Measurements from ENCODE around the gene PTPRM.
"Not testable (repeated sequence)": the region's sequence is repeated elsewhere in the genome, so short reads cannot be mapped to it uniquely, and the experiment has no call there.

Gene PTPRM

DNA sequence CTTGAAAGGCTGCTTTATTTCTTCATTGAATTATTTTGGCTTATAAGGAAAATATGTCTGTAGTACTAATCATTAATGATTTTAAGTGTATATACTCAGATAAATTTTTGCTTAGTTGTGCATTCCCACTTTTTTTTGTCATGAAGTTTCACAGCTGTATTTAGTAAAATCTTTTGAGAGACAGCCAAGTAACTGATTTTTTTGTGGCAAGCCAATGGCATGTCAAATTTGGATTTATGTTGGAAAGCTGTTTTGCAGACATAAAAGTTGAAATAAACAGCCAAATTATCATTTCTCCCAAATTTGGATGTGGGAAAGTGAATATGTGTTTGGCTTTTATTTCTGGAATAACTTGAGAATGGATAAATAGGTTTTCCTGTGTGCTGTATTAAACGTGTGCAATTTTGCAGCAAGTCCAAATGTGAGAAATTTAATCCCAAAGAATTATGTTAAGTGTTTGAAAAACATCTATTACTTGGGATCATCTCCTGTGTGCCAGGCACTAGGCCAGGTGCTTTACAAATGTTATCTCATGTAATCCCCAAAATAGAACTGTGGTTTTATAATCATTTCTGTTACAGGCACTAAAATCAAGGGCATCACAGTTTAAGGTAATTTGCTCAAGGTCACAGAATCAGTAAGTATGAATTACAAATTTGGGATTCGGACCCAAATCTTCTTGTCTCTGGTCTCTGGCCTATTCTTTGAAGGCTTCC is 160.4 kb downstream of the PTPRM start:
- DNase-seq (ENCODE audit: low read depth), result no peak

DNA sequence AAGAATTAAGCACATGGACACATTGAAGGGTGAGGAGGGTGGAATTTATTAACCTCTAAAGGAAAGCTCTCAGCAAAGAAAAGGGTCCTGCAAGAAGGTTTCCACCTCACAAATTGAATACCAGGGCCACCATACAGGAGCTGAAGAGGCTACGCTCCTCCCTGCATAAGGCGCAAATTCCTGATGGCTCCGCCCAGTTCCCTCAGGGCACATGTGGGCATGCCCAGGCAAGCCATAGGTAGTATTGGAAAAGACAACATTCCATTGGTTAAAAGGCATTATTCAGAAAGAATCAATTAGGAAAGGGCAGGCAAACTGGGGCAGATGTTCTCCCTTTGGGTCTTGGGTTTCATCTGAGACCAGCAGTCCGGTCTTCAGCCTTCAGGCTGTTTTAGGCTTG is 161.2 kb downstream of the PTPRM start:
- DNase-seq (ENCODE audit: low read depth), result no peak

DNA sequence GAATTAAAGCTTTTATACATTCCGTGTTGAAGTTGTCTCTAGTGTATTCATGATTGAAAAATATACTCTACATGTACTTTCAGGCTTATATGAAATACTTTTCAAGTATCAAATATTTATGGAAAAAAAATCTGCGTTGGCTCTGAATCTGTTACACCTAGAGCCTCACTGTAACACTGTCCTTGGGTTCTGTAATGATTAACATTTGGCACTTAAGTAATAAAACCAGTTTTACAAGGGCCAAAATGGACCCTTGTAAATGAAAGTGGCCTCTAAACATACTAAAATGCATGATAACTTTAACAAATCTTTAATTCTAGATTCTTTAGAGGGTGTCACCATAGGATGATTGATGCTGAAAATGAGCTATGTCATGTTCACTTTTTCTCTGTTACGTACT is 162.8 kb downstream of the PTPRM start:
- no peak for DNase-seq (ENCODE audit: low read depth)

DNA sequence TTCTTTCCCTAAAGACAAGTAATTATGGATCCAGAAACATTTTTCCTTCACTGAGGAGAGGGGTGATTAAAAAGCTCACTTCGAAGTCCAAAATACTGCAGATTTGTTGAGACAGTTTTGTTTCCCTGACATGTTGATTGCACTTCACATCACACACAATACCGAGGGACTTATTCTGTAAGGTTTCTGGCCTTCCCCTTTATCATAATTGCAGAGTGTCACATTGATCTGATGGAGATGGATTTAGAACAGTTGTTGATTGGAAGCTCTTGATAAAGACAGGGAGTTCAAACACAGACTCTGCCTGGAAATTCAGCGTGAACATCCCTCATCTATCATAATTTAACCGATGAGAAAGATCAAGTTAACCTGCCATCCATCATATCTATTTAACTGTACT is 163.6 kb downstream of the PTPRM start:
- DNase-seq (ENCODE audit: low read depth), result no peak

DNA sequence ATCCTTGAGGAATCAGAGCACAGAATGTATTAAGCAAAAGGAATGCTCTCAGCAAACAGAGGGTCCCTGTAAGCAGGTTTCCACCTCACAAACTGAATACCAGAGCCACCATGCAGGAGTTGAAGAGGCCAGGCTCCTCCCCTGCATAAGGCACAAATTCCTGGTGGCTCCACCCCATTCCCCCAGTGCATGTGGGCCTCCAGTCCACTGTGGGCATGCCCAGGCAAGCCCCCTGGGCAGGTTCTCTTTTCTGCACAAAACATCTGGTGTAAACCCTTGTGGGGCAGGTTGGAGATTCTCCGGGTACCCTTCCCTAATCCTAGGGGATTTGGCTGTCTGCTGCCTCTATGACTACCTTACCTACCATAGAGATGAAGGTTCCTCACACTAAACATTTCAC is 166.5 kb downstream of the PTPRM start:
- no peak for DNase-seq (ENCODE audit: low read depth)

DNA sequence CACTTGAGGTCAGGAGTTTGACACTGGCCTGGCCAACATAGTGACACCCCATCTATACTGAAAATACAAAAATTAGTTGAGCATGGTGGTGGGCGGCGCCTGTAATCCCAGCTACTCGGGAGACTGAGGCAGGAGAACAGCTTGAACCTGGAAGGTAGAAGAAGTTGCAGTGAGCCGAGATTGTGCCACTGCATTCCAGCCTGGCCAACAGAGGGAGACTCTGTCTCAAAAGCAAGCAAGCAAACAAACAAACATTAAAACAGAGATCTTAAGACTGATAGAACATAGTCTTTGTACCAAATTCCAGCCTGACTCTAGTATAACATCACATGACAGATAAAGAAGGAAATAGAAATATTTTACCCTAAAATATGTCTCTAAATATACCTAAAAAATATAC is 168.1 kb downstream of the PTPRM start:
- no peak for DNase-seq (ENCODE audit: low read depth)

DNA sequence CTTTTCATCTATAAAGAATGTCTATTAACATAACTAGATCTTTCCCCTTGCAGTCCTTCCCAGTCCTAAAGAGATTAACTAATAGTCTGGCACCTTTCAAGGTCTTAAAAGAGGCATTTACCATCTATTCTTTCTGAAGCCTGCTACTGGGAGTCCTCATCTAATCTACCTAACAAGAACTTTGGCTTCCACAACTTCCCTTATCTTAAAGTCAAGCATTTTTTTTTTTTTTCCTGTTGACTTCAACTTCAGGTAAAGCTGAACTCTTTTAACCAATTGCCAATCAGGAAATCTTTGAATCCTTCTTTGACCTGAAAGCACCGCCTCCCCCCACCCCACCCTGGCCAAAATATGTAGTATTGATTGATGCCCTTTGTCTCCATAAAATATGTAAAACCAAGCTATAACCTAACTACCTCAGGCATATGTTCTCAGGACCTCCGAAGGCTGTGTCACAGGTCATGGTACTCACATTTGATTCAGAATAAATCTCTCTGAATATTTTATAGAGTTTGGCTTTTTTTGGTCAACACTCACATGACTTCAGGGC is 168.6 kb downstream of the PTPRM start:
- no peak for DNase-seq (ENCODE audit: low read depth)

DNA sequence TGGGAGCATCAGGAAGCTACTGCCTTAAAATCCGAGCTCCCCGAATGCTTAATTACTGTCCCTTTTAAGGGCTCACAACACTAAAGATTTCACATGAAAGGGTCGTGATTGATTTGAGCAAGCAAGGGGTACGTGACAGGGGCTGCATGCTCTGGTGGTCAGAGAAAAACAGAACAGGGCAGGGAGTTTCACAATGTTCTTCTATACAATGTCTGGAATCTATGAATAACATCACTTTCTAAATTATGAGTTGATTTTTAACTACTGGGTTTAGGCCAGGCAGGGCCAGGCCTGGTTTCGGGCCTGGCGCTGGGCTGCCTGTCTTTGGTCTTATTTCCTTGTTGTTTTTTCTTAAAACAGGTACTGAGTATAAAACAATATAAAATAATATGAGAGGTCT is 169.4 kb downstream of the PTPRM start:
- DNase-seq (ENCODE audit: low read depth), result not testable (repeated sequence)

DNA sequence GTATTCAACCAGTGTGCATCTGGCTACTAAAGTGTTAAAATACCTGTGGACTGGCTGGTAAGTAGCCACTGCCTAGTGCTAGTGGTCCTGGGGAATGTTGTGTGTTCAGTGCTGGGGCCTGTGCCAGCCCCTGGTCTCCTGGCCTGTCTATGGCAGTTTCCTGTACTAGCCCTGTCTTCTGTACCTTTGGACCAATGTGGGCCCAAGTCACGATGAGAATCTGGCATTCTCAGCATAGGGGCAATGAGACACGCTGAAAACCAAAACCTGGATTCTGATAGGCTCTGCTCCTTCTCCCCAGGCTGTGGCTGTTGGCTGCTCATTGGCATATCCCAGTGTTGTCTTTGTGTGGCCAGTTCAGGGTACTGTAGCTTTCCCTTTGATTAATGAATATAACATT is 170.4 kb downstream of the PTPRM start:
- DNase-seq (ENCODE audit: low read depth), result no peak

DNA sequence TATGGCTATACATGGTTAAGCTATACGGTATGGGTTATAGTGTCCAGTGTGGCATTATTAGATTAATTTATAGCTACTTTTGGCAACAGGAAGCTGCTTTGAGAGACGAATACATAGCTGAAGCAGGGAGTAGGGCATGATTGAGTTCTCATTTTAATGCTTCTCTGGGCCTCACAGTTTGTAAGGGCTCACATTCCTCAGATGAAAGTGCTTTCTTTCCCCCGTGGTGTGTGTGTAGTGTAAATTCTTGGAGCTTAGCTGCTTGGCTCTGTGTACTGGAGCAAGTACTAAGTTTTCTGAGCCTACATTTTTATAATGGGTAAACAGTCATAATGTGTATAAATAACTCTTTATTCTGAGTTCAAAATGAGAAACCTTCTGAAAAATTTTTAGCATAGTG is 173.7 kb downstream of the PTPRM start:
- no peak for DNase-seq (ENCODE audit: low read depth)

DNA sequence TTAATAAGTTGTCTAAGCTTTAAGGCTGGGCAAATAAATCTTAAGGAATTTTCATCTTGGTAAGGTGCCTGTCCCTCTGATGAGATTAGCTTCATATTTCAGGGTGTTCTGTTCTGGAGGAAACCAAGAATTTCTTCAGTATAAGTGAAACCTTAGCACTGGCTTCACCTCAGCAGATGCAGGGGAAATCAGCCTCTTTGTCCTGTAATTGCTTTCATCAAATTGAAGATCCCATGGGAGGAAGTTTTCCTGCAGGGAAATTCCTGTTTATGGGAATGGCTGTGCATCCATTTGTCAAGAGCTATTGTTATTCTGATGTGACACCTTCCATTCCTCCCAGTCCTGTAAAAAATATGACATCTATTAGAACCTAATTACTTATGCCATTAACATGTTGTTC is 174.5 kb downstream of the PTPRM start:
- DNase-seq (ENCODE audit: low read depth), result no peak

DNA sequence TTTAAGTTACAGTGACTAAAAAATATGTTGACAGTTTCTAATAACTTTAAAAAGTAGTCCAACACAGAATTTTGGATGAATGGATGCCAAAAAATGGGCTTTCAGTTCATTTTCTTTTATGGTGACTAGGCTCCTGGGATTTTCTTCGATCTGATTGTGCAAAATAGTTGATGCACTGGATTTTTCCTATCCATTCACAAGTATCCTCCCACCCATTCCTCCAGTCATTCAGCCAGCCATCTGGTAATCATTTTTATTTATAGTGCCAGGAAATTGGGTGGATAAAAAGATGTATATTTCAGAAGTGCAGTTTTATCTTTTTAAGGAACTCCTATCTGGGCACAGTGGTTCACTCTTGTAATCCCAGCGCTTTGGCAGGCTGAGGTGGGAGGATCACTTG is 175.1 kb downstream of the PTPRM start:
- no peak for DNase-seq (ENCODE audit: low read depth)

DNA sequence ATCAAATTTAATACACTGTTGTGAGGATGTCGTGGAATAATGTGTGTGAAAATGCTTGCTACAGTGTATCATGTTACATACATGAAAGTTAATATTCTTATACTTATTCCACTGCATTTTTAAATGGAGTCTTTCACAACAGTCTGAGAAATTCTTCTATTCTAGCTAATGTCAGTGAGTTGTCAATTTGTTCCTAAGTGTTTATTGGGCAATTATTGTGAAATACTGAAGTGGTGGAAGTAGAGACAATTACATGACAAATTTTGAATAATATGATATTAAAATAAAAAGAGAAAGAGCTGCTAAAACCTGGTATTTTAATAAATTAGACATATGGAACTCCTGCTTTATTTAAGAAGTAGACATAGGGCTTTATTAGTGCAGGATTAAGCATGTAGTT is 176.1 kb downstream of the PTPRM start:
- no peak for DNase-seq (ENCODE audit: low read depth)

DNA sequence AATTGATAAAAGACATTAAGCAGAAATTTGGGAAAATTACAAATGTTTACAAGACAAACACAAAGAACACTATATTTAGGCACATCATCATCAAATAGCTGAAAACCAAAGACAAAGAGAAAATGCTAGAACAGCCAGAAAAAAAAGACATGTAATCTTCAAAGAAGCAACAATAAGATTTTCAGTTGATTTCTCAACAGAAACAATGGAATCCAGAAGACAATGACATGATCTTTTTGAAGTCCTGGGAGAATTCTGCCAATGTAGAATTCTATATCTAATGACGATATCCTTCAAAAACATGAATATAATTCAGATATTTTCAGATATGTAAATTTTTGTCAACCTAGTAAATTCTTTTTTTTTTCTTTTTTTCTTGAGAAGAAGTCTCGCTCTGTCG is 179.0 kb downstream of the PTPRM start:
- DNase-seq (ENCODE audit: low read depth), result no peak

DNA sequence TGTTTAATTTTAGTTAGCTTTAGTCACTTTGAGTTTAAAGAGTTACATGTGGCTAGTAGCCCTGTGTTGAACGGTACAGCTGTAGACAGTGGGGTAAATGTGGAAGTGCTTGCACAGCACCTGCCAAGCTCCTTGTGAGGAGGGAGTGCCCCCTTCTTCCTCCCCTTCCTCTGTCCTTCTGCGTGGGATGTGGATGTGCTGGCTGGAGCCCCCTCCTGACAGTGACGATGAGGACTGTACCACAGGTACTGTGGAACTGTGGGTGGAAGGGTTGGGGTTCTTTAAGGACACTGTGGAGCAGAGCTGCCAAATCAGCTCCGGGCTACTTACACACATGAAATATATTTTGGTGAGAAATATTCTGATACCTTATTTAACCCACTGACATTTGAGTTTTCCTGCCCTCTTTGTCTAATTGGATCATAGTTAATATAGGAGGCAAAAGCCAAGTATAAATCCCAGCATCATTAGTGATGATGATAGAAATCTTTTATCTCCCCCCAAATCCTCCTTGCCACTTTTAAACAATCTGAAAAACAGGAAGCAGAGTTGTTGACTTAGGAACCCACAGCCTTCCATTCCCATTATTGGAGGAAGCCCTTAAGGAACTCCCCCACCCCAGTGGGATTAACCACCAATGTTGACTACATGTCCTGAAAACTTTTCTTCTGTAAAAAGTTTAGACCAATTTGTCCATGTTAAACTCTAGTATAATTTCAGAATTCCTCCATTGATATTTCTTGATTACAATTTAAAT is 181.3 kb downstream of the PTPRM start:
- DNase-seq (ENCODE audit: low read depth), result no peak

DNA sequence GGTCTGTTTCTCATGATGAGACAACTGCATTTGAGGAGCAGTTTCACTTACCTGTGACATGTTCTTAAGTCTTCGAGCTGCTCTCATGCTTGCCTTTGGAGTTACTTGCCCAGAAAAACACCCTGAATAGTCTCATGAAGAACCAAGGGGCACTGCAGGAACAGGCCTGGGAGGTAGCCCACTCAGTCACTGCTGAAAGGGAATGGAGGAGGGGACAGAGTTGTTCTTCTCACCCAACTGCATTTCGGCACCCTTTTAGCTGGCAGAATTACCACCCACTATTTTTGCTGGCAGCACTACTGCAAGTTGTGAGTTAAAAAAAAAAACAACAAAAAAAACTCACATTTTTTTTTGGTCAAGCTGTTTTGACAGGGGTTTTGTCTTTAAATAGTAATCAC is 181.9 kb downstream of the PTPRM start:
- DNase-seq (ENCODE audit: low read depth), result no peak

DNA sequence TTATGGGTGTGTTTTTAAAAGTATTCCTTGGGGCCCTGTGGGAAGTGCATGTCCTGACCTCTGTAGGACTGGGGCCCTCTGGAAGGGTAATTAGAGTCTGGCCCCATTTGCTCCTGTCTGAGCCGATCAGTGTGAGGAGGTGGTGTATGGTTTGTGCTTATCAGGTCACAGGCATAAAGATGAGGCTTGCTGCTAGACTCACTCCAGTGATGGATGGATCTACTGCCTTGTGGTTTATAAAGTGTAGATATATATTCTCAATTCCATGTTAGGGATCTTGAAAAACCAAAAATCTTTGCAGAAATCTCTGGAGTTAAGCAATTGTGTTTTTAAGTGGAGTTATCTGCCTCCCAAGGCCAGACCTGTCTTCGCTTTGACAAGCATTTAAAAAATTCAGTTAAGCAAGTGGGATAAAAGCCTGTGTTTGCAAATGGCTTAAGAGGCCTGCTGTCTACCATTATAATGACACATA is 182.4 kb downstream of the PTPRM start:
- DNase-seq (ENCODE audit: low read depth), result no peak

DNA sequence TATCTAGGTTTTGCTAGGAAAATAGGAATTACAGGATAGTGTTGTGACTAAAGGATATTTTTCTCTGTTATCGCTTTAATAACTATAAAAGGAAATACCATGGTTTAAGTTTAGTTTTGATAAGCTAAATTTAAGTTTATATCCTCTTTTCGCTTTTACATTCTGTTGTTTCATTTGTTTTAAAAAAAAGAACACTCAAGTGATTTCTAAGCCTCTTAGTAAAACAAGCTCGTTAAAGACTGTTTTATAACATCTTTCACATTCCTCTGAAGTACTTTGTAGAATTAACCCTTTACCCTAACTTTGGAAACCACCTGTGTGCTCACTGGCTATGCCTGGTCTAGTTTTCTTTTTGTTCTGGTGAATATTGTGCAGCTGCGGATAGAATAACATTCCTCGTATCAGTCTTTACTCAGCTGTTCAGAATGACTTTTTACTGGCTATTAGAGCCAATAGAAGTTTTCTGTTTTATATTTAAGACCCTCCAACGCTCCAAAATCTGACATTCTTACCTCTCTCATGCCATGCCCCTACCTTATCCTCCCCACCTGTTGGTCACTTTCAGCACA is 183.1 kb downstream of the PTPRM start:
- no peak for DNase-seq (ENCODE audit: low read depth)

DNA sequence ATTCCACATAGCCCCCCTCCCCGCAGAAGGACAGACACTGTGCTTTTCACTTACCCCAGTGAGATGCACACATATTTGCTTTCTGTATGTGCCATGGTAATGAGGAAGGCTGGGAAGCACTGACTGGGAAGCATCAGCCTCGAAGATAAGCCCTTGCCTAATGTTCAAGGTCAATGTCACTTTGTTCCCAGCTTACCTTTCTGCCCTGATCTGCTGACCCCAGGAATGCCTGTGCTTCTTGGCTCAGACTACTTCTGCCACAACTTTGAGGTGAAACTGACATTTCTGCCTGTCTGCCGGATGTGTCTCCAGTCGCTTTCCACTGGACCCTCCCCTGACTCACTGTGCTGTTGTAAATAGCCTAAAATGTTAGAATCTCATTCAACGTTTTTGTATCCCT is 183.8 kb downstream of the PTPRM start:
- no peak for DNase-seq (ENCODE audit: low read depth)

DNA sequence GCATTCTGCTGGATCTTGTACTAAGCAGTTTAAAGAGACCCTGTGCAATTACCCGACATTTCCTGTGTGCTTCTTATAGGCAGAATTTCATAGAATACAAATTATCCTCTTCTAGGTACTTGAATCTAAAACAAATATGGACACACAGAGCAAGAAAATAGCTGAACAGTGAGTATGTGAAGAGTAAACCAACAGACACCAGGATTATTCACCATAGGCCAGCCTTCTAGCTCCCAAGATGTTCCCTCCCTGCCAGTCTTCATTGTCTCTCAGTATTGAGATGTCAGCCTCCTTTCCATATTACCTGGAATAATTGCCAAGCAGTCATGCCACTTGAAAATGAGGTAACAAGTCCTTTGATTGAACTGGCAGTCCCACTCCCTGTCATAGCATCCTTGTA is 187.1 kb downstream of the PTPRM start:
- DNase-seq (ENCODE audit: low read depth), result no peak

DNA sequence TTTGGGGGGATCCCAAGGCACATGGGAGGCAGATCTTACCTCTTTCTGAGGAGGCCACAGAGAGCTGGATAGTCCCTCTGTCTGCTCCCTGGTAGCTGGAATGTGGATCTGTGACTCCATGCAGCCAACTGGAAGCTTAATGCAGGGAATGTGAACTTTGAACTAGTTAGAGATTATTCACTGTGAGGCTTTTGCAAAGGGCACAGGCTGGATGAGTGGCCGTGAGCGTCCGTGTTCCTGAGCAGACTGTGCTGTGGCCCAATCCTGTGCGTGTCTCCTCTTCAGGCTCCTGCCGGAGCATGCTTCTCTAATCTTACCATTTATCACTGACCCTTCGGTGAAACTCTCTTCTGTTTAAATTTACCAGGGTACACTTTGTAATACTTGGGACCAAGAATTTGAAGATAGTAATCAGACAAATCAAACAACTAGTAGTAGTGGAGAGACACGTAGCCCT is 187.6 kb downstream of the PTPRM start:
- no peak for DNase-seq (ENCODE audit: low read depth)

DNA sequence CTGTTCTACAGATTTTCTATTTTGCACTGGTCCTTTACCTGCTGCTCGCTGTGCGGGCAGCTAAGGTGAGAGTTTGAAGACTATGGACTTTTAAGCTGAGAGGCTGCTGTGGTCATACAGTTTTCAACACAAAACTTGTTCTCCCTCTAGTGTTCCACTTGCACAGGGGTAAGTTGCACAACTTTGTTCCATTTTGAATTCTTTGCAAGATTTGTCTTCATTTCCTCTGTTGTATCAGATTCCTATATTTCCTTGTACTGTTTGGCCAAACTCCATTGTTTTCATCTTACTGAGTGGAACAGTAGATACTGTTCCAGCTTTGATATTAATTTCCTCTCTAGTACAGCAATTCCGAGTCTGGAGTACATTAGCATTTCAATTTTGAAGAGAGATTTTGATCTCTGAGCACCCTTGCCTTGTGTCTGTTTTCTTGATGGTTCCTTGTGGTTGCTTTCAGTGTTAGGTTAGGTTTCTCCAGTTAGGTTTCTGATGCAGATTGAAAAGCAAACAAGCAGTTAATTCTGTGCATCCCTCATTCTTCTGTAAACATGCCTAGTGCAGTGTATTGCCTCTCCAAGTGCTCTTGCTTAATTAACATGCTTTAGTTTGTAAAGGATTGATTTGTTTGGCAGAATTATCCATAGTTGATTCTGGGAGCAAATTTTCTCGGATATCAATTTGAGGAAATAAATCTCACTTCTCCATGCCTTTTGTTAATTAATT is 188.8 kb downstream of the PTPRM start:
- DNase-seq (ENCODE audit: low read depth), result no peak
